Measurements from ENCODE around the gene CD300A.

- TF ChIP-seq, protein P1, sequence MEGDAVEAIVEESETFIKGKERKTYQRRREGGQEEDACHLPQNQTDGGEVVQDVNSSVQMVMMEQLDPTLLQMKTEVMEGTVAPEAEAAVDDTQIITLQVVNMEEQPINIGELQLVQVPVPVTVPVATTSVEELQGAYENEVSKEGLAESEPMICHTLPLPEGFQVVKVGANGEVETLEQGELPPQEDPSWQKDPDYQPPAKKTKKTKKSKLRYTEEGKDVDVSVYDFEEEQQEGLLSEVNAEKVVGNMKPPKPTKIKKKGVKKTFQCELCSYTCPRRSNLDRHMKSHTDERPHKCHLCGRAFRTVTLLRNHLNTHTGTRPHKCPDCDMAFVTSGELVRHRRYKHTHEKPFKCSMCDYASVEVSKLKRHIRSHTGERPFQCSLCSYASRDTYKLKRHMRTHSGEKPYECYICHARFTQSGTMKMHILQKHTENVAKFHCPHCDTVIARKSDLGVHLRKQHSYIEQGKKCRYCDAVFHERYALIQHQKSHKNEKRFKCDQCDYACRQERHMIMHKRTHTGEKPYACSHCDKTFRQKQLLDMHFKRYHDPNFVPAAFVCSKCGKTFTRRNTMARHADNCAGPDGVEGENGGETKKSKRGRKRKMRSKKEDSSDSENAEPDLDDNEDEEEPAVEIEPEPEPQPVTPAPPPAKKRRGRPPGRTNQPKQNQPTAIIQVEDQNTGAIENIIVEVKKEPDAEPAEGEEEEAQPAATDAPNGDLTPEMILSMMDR (IDR thresholded peaks at IDR 0.05) = no peak
- no peak for TF ChIP-seq POLR2A (IDR thresholded peaks at IDR 0.05)
Observed at GRCh38 chr17:74447628-74448159, 18.7 kb upstream of the CD300A start.
